Transverse colon (tissue), 3 donors: ENCODE results near the gene PYGB.

Experiments used
- EP300 ChIP-seq: sonication (generic); formaldehyde crosslinking; IDR thresholded peaks from one replicate; pipeline ENCODE4 v1.6.1; 2017; ENCODE audit warnings: antibody characterized with exemption, low read depth
- TF ChIP-seq, protein P1 (sequence below), 5 experiments: fragments of 200-600 bp in 3 of 5; fragments of 450-650 bp in 2 of 5; sonication (generic) in 3 of 5; IDR thresholded peaks; 1 replicate in 2 of 5; 2 replicates in 3 of 5; pipeline ENCODE4 v1.5.1; 2016 to 2017; ENCODE audit warnings: antibody characterized with exemption in 5 of 5, inconsistent platforms in 3 of 5, mild to moderate bottlenecking in 2 of 5, moderate library complexity in 1 of 5

DNA sequence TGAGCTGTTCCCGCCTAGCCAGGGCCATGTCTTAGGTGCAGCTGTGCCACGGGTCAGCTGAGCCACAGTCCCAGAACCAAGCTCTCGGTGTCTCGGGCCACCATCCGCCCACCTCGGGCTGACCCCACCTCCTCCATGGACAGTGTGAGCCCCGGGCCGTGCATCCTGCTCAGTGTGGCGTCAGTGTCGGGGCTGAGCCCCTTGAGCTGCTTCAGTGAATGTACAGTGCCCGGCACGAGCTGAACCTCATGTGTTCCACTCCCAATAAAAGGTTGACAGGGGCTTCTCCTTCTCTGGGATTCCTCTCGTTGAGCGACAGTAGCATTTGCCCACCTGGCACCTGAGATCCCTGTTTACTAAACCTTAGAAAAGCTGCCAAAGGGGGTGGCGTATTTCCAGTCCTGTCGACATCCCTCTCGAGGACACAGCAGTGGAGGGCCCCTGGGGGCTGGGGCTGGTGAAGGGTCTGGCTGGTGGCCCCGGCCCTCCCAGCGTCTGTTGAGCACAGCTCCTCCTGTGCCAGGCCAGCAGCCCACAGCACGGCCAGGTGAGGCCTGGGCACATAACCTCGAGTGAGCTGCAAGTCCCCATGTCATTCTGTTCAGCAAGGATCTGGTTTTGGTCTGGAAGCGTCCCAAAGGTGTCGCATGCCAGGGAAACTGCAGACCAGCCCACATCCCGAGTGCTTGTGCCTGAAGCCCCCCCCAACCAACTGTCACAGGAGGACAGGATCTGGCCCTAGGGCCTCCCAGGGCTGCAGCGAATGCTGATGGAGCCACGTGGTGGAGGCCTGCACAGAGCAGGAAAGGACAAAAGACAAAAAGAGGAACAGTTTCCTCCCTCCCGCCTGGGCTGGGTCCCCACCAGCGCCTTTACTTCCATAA, 21.2 kb upstream of the PYGB start:
- TF ChIP-seq, protein P1, sequence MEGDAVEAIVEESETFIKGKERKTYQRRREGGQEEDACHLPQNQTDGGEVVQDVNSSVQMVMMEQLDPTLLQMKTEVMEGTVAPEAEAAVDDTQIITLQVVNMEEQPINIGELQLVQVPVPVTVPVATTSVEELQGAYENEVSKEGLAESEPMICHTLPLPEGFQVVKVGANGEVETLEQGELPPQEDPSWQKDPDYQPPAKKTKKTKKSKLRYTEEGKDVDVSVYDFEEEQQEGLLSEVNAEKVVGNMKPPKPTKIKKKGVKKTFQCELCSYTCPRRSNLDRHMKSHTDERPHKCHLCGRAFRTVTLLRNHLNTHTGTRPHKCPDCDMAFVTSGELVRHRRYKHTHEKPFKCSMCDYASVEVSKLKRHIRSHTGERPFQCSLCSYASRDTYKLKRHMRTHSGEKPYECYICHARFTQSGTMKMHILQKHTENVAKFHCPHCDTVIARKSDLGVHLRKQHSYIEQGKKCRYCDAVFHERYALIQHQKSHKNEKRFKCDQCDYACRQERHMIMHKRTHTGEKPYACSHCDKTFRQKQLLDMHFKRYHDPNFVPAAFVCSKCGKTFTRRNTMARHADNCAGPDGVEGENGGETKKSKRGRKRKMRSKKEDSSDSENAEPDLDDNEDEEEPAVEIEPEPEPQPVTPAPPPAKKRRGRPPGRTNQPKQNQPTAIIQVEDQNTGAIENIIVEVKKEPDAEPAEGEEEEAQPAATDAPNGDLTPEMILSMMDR (IDR thresholded peaks at IDR 0.05): no peak
- TF ChIP-seq EP300: no peak
